ENCODE measurements around the gene JMJD4.

The JMJD4 gene

DNA sequence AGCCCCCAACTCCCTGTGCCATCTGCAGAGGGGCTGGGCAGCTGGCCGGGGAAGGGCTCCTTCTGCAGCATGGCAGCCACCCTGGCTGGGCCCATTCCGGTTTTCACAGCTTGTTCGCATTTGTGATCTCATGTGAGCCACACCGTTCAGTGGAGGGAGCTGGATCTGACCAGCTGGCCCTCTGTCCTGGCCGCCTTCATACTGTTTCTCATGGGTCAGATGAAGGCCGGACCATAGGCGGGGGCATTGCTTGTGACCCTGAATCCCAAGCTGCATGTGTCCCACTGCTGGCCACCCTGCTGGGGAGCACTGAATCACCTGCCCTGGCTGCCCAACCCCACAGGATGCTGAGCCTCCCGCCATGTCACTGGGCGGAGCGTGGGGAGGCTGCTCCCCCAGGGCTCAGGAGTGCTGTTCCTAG lies 43.9 kb upstream of the JMJD4 start:
- DNase-seq (ENCODE audit: low spot score) = no peak
- in situ Hi-C loops (cut with MboI; ENCODE audit: low pct_unique_long_range_greater_than_20kb, low sequenced_read_pairs, unreplicated experiment) = no loop called here
- TF ChIP-seq, protein P1, sequence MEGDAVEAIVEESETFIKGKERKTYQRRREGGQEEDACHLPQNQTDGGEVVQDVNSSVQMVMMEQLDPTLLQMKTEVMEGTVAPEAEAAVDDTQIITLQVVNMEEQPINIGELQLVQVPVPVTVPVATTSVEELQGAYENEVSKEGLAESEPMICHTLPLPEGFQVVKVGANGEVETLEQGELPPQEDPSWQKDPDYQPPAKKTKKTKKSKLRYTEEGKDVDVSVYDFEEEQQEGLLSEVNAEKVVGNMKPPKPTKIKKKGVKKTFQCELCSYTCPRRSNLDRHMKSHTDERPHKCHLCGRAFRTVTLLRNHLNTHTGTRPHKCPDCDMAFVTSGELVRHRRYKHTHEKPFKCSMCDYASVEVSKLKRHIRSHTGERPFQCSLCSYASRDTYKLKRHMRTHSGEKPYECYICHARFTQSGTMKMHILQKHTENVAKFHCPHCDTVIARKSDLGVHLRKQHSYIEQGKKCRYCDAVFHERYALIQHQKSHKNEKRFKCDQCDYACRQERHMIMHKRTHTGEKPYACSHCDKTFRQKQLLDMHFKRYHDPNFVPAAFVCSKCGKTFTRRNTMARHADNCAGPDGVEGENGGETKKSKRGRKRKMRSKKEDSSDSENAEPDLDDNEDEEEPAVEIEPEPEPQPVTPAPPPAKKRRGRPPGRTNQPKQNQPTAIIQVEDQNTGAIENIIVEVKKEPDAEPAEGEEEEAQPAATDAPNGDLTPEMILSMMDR (IDR thresholded peaks at IDR 0.05; ENCODE audit: extremely low read depth, insufficient read depth, missing control alignments) = no peak

DNA sequence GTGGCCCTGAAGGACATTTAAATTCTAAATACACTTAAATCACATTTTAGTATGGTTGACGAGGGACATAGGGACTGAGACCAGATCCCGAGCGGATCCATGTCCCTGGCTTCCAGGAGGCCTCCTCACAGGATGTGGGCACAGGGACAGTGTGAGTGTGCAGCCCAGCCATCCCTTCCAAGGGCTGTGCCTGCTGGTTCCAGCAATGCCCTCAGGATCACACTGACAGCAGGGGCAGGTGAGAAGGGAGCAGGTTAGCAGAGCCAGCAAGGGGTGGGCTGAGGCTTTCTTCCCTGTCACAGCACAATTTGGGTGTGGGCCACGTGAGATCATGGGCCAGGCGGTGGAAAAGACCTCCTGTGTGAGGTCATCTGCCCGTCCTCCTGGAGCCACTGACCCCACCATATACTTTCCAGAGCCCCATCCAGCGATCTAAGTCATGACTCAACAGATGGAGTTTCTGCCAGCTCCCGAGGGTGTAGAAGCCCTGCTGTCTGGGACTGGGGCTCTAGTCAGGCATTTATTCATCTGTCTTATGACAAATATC lies 43.4 kb upstream of the JMJD4 start:
- TF ChIP-seq, protein P1 (IDR thresholded peaks at IDR 0.05; ENCODE audit: extremely low read depth, insufficient read depth, missing control alignments) = no peak
- in situ Hi-C loops (cut with MboI; ENCODE audit: low pct_unique_long_range_greater_than_20kb, low sequenced_read_pairs, unreplicated experiment) = no loop called here
- DNase-seq (ENCODE audit: low spot score) = no peak

DNA sequence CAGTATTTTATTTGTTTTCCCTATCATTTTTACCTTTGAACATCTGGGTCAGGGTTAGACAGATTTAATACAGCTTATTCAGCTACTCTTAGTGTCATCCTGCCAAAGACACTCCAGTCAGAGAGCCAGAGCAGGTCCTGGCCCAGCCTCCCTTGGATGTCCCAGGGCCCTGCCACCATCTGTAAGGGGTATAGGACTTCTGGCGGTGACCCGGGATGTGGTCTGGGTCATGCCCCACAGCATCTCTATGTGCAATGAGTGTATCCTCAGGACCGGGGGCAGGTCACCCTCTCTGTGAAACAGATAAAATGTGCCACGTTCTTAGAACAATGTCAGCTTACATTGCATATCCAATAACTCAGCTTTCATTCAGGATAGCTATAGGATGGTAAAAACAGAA lies 42.5 kb upstream of the JMJD4 start:
- TF ChIP-seq, protein P1 (IDR thresholded peaks at IDR 0.05; ENCODE audit: extremely low read depth, insufficient read depth, missing control alignments) = no peak
- in situ Hi-C loops (cut with MboI; ENCODE audit: low pct_unique_long_range_greater_than_20kb, low sequenced_read_pairs, unreplicated experiment) = no loop called here
- no peak for DNase-seq (ENCODE audit: low spot score)

DNA sequence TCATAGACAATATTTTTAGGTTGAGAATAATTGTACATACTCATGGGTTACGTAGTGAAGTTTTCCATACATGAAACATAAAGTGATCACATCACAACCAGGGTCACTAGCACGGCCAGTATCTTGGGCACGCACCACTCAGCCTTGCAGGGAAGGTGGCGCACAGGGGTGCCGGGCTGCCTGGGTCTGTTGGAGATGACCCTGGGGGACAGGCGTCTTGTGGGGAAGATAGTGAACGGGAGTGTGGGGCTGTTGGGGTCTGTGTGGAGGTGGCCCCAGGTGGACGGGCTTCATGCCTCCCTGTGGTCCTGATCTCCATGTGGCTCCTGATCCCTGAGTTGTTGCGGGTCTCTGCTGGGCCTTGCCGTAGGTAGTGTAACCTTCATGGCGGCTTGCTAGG lies 42.1 kb upstream of the JMJD4 start:
- DNase-seq (ENCODE audit: low spot score) = no peak
- in situ Hi-C loops (cut with MboI; ENCODE audit: low pct_unique_long_range_greater_than_20kb, low sequenced_read_pairs, unreplicated experiment) = no loop called here
- TF ChIP-seq, protein P1 (IDR thresholded peaks at IDR 0.05; ENCODE audit: extremely low read depth, insufficient read depth, missing control alignments) = no peak

DNA sequence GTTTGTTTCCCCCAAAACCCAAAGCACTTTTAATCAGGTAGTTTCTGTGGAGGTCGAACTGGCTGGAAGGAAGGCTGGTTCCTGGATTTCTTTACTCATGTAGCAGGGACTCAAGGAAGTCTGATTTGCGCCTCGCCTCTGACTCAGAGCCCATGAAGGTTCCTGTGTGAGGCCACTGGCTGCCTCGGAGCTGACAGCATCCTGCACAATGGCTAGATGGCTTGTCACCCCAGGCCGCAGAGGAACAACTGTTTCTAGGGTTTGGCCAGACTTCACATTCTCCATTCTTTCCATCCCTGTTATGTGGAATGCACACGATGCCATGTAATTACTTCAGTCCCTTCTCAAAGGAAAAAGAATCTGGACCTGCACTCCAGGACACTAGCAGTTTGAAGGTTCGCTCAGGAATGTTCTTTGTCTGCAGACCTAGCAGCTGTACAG lies 41.2 kb upstream of the JMJD4 start:
- TF ChIP-seq, protein P1 (IDR thresholded peaks at IDR 0.05; ENCODE audit: extremely low read depth, insufficient read depth, missing control alignments) = no peak
- in situ Hi-C loops (cut with MboI; ENCODE audit: low pct_unique_long_range_greater_than_20kb, low sequenced_read_pairs, unreplicated experiment) = no loop called here
- DNase-seq (ENCODE audit: low spot score) = no peak

DNA sequence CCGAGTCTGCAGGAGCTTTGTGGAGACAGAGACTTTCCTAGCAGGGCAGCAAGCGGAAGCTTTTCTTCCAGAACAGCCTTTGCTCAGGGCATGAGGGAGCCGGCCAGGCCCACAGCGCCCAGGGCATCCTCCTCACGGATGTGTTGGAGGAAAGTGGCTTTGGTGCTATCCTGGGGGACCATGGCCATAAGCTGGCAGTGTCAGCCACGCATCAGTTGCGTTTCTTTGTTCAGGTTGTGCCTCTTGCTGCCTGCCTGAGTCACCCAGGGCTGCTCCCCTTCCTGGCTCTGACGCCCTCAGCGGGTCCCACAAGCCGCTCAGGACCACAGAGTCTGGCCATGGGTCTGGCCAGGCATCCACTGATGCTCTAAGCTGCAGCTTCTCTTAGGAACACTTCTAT lies 40.7 kb upstream of the JMJD4 start:
- no peak for DNase-seq (ENCODE audit: low spot score)
- in situ Hi-C loops (cut with MboI; ENCODE audit: low pct_unique_long_range_greater_than_20kb, low sequenced_read_pairs, unreplicated experiment) = no loop called here
- TF ChIP-seq, protein P1 (IDR thresholded peaks at IDR 0.05; ENCODE audit: extremely low read depth, insufficient read depth, missing control alignments) = no peak

Measured in GM13977 (cell line).